Esophagus squamous epithelium (tissue), 5 donors: ENCODE data around the gene MYO1H. TPM values are rescaled to one million over a fixed set of nuclear protein-coding genes. Genes with fewer than 3 reads are reported as not detected.

ENCODE experiments used
- DNase-seq: peaks from one replicate; lab custom pipeline; 2025; lab: John Stamatoyannopoulos, UW
- H3K27ac ChIP-seq, 4 donors: fragments of 200-600 bp; sonication (generic); one replicate each; pipeline ENCODE4 v1.5.1; 2016 to 2019; ENCODE audit warnings: mild to moderate bottlenecking in 1 of 4
- H3K27me3 ChIP-seq, 4 donors: fragments of 200-600 bp; sonication (generic); 1 replicate in 3 of 4; 2 replicates in 1 of 4; pipeline versions ENCODE4 v1.5.1 to v1.6.0; 2017 to 2021; ENCODE audit warnings: antibody characterized with exemption in 1 of 4
- H3K36me3 ChIP-seq, 3 donors: fragments of 200-600 bp; sonication (generic); one replicate each; pipeline ENCODE4 v1.5.1; 2016 to 2019
- H3K4me1 ChIP-seq, 3 donors: fragments of 200-600 bp; sonication (generic); one replicate each; pipeline ENCODE4 v1.5.1; 2017 to 2019
- H3K4me3 ChIP-seq, 4 donors: fragments of 200-600 bp; sonication (generic); 1 replicate in 3 of 4; 2 replicates in 1 of 4; pipeline ENCODE4 v1.5.1; 2016 to 2019; ENCODE audit warnings: mild to moderate bottlenecking in 2 of 4, moderate library complexity in 1 of 4
- H3K9me3 ChIP-seq, 3 donors: fragments of 200-600 bp; sonication (generic); one replicate each; pipeline ENCODE4 v1.5.1; 2016 to 2019
- CTCF ChIP-seq, 6 experiments: fragments of 450-650 bp in 4 of 6; fragments of 200-600 bp in 2 of 6; sonication (generic) in 2 of 6; IDR thresholded peaks; one replicate each; pipeline ENCODE4 v1.5.1; 2016 to 2019; ENCODE audit warnings: antibody characterized with exemption in 6 of 6, mild to moderate bottlenecking in 4 of 6, moderate library complexity in 4 of 6
- POLR2A ChIP-seq, 4 donors: fragments of 450-650 bp; IDR thresholded peaks; one replicate each; pipeline ENCODE4 v1.6.1; 2017; ENCODE audit warnings: antibody characterized with exemption in 4 of 4, mild to moderate bottlenecking in 4 of 4, moderate library complexity in 3 of 4
- WGBS, 2 donors: methylation state at CpG; one replicate each; pipeline ENCODE4 v1.1.5; 2018; 5-methylcytosine and 5-hydroxymethylcytosine counted together
- intact Hi-C: fragments of 100-400 bp; cut with DNase I; formaldehyde crosslinking; loops from one replicate; pipeline ENCODE4 v1.15.0; 2022
- total RNA-seq, 4 donors: library from RNA; depleted of rRNA; stranded (reverse); fragments of >200 nt; gene quantifications; one replicate each; pipeline ENCODE4 v1.1.0, GENCODE V29; 2016
- donor health status: DM: yes; HTN: yes; CAD: no.

MYO1H gene
- total RNA-seq, 4 donors from 2014 or later, result 0.48 to 0.83 (median 0.62) TPM; not detected in 1

GRCh38 chr12:109448272-109448671 is 100.6 kb downstream of the MYO1H start:
- Histone ChIP-seq H3K9me3 (no peaks in the 10 kb centered on the region), H3K27me3 (no peaks in the 10 kb centered on the region), H3K4me3 (no peak overlapping the region), H3K4me1 (peaks cover 0 to 41% (median 19%) of the 10 kb centered on the region in 3 donors), H3K27ac (peak overlapping the region in 3 of 4 donors; percentile 1 to 15 (median 10)), H3K36me3 (peaks cover 18 to 83% (median 18%) of the 10 kb centered on the region in 3 donors)
- intact Hi-C loops, result no loop called here
- TF ChIP-seq CTCF (IDR thresholded peaks at IDR 0.05) (no peak), POLR2A (IDR thresholded peaks at IDR 0.05) (no peak)
- 83 to 89% methylated on average over 5 of the region's 5 CpGs for WGBS, 2 donors
- DNase-seq, result no peak

GRCh38 chr12:109448707-109449390 is 101.1 kb downstream of the MYO1H start:
- no peaks in the 10 kb centered on the region for H3K27me3 ChIP-seq
- H3K4me3 ChIP-seq, result no peak overlapping the region
- peak overlapping the region in 3 of 4 donors; percentile 1 to 15 (median 10) for H3K27ac ChIP-seq
- peaks cover 0 to 38% (median 19%) of the 10 kb centered on the region in 3 donors for H3K4me1 ChIP-seq
- no peak for DNase-seq
- TF ChIP-seq POLR2A (IDR thresholded peaks at IDR 0.05) (no peak), CTCF (IDR thresholded peaks at IDR 0.05) (no peak)
- WGBS, 2 donors, result 91 to 95% methylated on average over 8 of the region's 8 CpGs
- H3K9me3 ChIP-seq, result no peaks in the 10 kb centered on the region
- intact Hi-C loops, result no loop called here
- peaks cover 24 to 88% (median 24%) of the 10 kb centered on the region in 3 donors for H3K36me3 ChIP-seq

- no peaks in the 10 kb centered on the region for H3K9me3 ChIP-seq
- WGBS, 2 donors, result 76 to 77% methylated on average over 8 to 15 of the region's 16 CpGs
- no peak for DNase-seq
- H3K36me3 ChIP-seq, result peaks cover 33 to 96% (median 34%) of the 10 kb centered on the region in 3 donors
- TF ChIP-seq POLR2A (IDR thresholded peaks at IDR 0.05), result no peak
- no peak for TF ChIP-seq CTCF (IDR thresholded peaks at IDR 0.05)
- no peak overlapping the region for H3K4me3 ChIP-seq
- peak overlapping the region in 3 of 4 donors; percentile 15 to 40 (median 23) for H3K27ac ChIP-seq
- intact Hi-C loops, result no loop called here
- H3K27me3 ChIP-seq, result no peaks in the 10 kb centered on the region
- H3K4me1 ChIP-seq, result peaks cover 0 to 27% (median 19%) of the 10 kb centered on the region in 3 donors
Measured at GRCh38 chr12:109449845-109450532, 102.3 kb downstream of the MYO1H start.

GRCh38 chr12:109450980-109451379 is 103.3 kb downstream of the MYO1H start:
- 52 to 64% methylated on average over 4 of the region's 4 CpGs for WGBS, 2 donors
- intact Hi-C loops, result no loop called here

More at GRCh38 chr12:109450980-109451379, 103.3 kb downstream of the MYO1H start:
- no peak overlapping the region for H3K4me3 ChIP-seq
- H3K27me3 ChIP-seq, result no peaks in the 10 kb centered on the region
- peak overlapping the region in 2 of 4 donors; percentile 15 to 40 for H3K27ac ChIP-seq
- peaks cover 39 to 99% (median 43%) of the 10 kb centered on the region in 3 donors for H3K36me3 ChIP-seq
- H3K4me1 ChIP-seq, result peaks cover 0 to 27% (median 19%) of the 10 kb centered on the region in 3 donors
- DNase-seq, result no peak
- TF ChIP-seq POLR2A (IDR thresholded peaks at IDR 0.05), result no peak
- TF ChIP-seq CTCF (IDR thresholded peaks at IDR 0.05), result no peak
- H3K9me3 ChIP-seq, result no peaks in the 10 kb centered on the region
